Endothelial cell of umbilical vein (primary cell): Measurements from ENCODE around the gene ZG16. TPM values are rescaled to one million over a fixed set of nuclear protein-coding genes. Genes with fewer than 3 reads are reported as not detected.

ENCODE experiments used
- BruUV-seq: library from RNA; stranded (reverse); fragments of 400-500 nt; replicated peaks from 2 replicates; lab custom pipeline; 2021; lab: Mats Ljungman, UMichigan
- CTCF ChIA-PET: fragments of 300-600, 350-600 bp; sonication (Branson Sonifier 250); formaldehyde crosslinking; loops from one replicate; lab custom pipeline; 2021; ENCODE audit warnings: antibody characterized with exemption, inconsistent platforms; lab: Charles Lee
- POLR2A ChIA-PET: fragments of 300-600, 350-600 bp; sonication (Branson Sonifier 250); formaldehyde crosslinking; loops from one replicate; lab custom pipeline; 2021; ENCODE audit warnings: antibody characterized with exemption, inconsistent platforms; lab: Charles Lee
- DNase-seq: peaks from one replicate; pipeline ENCODE4 v3.0.0-alpha.2; 2011; ENCODE audit warnings: low read depth, low spot score
- FAIRE-seq: peaks from 2 replicates; lab custom pipeline; 2011; peaks lifted over from hg19 to GRCh38; lab: Jason Lieb, UNC
- H2AFZ ChIP-seq: 2 replicates; pipeline ENCODE4 v1.6.0; 2012; ENCODE audit warnings: low read depth, low read length, control low read depth, inconsistent platforms
- H3K27ac ChIP-seq: 2 replicates; pipeline ENCODE4 v1.5.1; 2011; ENCODE audit warnings: low read depth, mild to moderate bottlenecking, control low read depth, low read length, moderate library complexity; ENCODE audit not compliant: insufficient read depth
- H3K27me3 ChIP-seq, 2 experiments: 2 replicates each; pipeline versions ENCODE4 v1.6.0 to v1.6.1; 2011; ENCODE audit warnings: low read length in 2 of 2, mixed read lengths in 1 of 2; ENCODE audit not compliant: control insufficient read depth in 2 of 2, insufficient read depth in 2 of 2
- H3K36me3 ChIP-seq, 2 experiments: 2 replicates in 1 of 2; 3 replicates in 1 of 2; pipeline ENCODE4 v1.5.1; 2011; ENCODE audit warnings: low read length in 2 of 2, mild to moderate bottlenecking in 1 of 2, moderate library complexity in 1 of 2; ENCODE audit not compliant: control insufficient read depth in 2 of 2, insufficient read depth in 2 of 2; ENCODE audit errors: extremely low read depth in 1 of 2
- H3K4me1 ChIP-seq: 3 replicates; pipeline ENCODE4 v1.5.1; 2011; ENCODE audit warnings: mild to moderate bottlenecking, low read length; ENCODE audit not compliant: control insufficient read depth, insufficient read depth; ENCODE audit errors: extremely low read depth
- H3K4me2 ChIP-seq: 2 replicates; pipeline ENCODE4 v1.6.1; 2011; ENCODE audit warnings: low read length, control low read depth, mixed read lengths; ENCODE audit not compliant: insufficient read depth
- H3K4me3 ChIP-seq, 3 experiments: fragments of 200-600 bp in 1 of 3; sonication (generic), shearing (Covaris generic) in 1 of 3; replicated peaks in 1 of 3; 2 replicates each; pipeline ENCODE4 v1.5.1; 2011 to 2016; ENCODE audit warnings: control low read depth in 3 of 3, low read length in 3 of 3, mild to moderate bottlenecking in 2 of 3, inconsistent platforms in 1 of 3, low read depth in 1 of 3, moderate library complexity in 1 of 3; ENCODE audit not compliant: insufficient read depth in 1 of 3
- H3K79me2 ChIP-seq: 2 replicates; pipeline ENCODE4 v1.6.0; 2012; ENCODE audit warnings: low read length, inconsistent platforms; ENCODE audit not compliant: control insufficient read depth, insufficient read depth
- H3K9ac ChIP-seq: replicated peaks from 2 replicates; pipeline ENCODE3; 2011; ENCODE audit warnings: low read length, control low read depth; ENCODE audit not compliant: insufficient read depth; ENCODE audit errors: extremely low read depth
- H3K9me1 ChIP-seq: replicated peaks from 3 replicates; pipeline ENCODE4 v1.6.0; 2011; ENCODE audit warnings: mild to moderate bottlenecking, low read length; ENCODE audit not compliant: control insufficient read depth, insufficient read depth; ENCODE audit errors: extremely low read depth
- H3K9me3 ChIP-seq: replicated peaks from 2 replicates; pipeline ENCODE4 v1.5.1; 2012; ENCODE audit warnings: low read length, inconsistent platforms; ENCODE audit not compliant: control insufficient read depth, insufficient read depth
- H4K20me1 ChIP-seq: replicated peaks from 2 replicates; pipeline ENCODE3; 2011; ENCODE audit warnings: mild to moderate bottlenecking, low read length; ENCODE audit not compliant: control insufficient read depth, insufficient read depth; ENCODE audit errors: extremely low read depth
- FOS ChIP-seq: IDR thresholded peaks from 2 replicates; pipeline ENCODE4 v1.6.1; 2011; ENCODE audit warnings: mild to moderate bottlenecking, low read length, moderate library complexity, borderline replicate concordance; ENCODE audit not compliant: insufficient read depth
- GATA2 ChIP-seq: IDR thresholded peaks from 2 replicates; pipeline ENCODE4 v1.7.0; 2011; ENCODE audit warnings: low read depth, mild to moderate bottlenecking, moderate library complexity, mixed read lengths, low read length; ENCODE audit not compliant: insufficient read length, insufficient read depth
- JUN ChIP-seq: IDR thresholded peaks from 2 replicates; pipeline ENCODE4 v1.6.1; 2011; ENCODE audit warnings: borderline replicate concordance, low read depth; ENCODE audit not compliant: insufficient read length, insufficient read depth
- MAX ChIP-seq: IDR thresholded peaks from 2 replicates; pipeline ENCODE4 v1.6.1; 2011; ENCODE audit not compliant: insufficient read depth, insufficient read length
- MYC ChIP-seq: IDR thresholded peaks from one replicate; pipeline ENCODE4 v1.6.1; 2011; ENCODE audit warnings: mild to moderate bottlenecking, low read depth, low read length
- POLR2A ChIP-seq: IDR thresholded peaks from 2 replicates; pipeline ENCODE4 v1.6.1; 2012; ENCODE audit warnings: low read depth, mild to moderate bottlenecking, control low read depth, low read length
- POLR2AphosphoS5 ChIP-seq: IDR thresholded peaks from 2 replicates; pipeline ENCODE4 v1.6.1; 2012; ENCODE audit warnings: low read depth, mild to moderate bottlenecking, control low read depth, low read length, moderate library complexity; ENCODE audit not compliant: insufficient read depth
- dilution Hi-C: fragments of 300-500 bp; cut with MboI; formaldehyde crosslinking; loops from one replicate; pipeline ENCODE4 v1.15.0; 2019; ENCODE audit warnings: low sequenced_read_pairs; ENCODE audit not compliant: extremely low pct_ligation_motif_present
- intact Hi-C: fragments of 100-400 bp; cut with micrococcal nuclease; formaldehyde crosslinking; loops from one replicate; pipeline ENCODE4 v1.10.0; 2022
- polyA plus RNA-seq, 4 experiments: library from polyadenylated mRNA; depleted of rRNA in 3 of 4; stranded (reverse) in 3 of 4; unstranded in 1 of 4; fragments of >200 nt; gene quantifications; 2 replicates each; pipeline versions ENCODE4 v1.2.1 to v1.2.3, GENCODE V29; 2011 to 2012; ENCODE audit warnings: missing spikeins in 1 of 4
- total RNA-seq: library from RNA; stranded (reverse); gene quantifications from 2 replicates; pipeline ENCODE4 v1.2.3, GENCODE V29; 2021
- TF ChIP-seq, protein P1 (sequence below), 2 donors: IDR thresholded peaks; 1 replicate in 1 of 2; 2 replicates in 1 of 2; pipeline ENCODE4 v1.5.1; 2011; ENCODE audit warnings: low read length in 2 of 2, mild to moderate bottlenecking in 2 of 2, moderate library complexity in 2 of 2, control low read depth in 1 of 2, inconsistent platforms in 1 of 2, low read depth in 1 of 2; ENCODE audit not compliant: insufficient read depth in 1 of 2; ENCODE audit errors: extremely low read depth in 1 of 2

Gene ZG16
- total and polyA plus RNA-seq, 2 donors (not counting 3 experiments of a cell fraction or from before 2014, with no cell fraction given): not detected

- no peak overlapping the region for H3K4me3 ChIP-seq
- ChIA-PET POLR2A (no interaction called here), CTCF (interaction anchor here (1.3 to 4.0 kb wide), 2 partner anchors 15 to 21 kb away, joined by 5 to 26 read pairs; partner anchors contain the start of gene KIF22)
- no peaks in the 10 kb centered on the region for H3K36me3 ChIP-seq
- intact Hi-C loops: no loop called here
- FAIRE-seq (no peak), DNase-seq (no peak)
- H3K27me3 ChIP-seq: no peaks in the 10 kb centered on the region
- H3K9me3 ChIP-seq: no peaks in the 10 kb centered on the region
- no peaks in the 10 kb centered on the region for H3K9me1 ChIP-seq
- dilution Hi-C loops: no loop called here
- TF ChIP-seq MAX: no peak
- TF ChIP-seq GATA2: no peak
- no peak for TF ChIP-seq MYC
- no peak for TF ChIP-seq FOS
- TF ChIP-seq JUN: no peak
- TF ChIP-seq POLR2A: no peak
- no peak for TF ChIP-seq POLR2AphosphoS5
- TF ChIP-seq, protein P1, sequence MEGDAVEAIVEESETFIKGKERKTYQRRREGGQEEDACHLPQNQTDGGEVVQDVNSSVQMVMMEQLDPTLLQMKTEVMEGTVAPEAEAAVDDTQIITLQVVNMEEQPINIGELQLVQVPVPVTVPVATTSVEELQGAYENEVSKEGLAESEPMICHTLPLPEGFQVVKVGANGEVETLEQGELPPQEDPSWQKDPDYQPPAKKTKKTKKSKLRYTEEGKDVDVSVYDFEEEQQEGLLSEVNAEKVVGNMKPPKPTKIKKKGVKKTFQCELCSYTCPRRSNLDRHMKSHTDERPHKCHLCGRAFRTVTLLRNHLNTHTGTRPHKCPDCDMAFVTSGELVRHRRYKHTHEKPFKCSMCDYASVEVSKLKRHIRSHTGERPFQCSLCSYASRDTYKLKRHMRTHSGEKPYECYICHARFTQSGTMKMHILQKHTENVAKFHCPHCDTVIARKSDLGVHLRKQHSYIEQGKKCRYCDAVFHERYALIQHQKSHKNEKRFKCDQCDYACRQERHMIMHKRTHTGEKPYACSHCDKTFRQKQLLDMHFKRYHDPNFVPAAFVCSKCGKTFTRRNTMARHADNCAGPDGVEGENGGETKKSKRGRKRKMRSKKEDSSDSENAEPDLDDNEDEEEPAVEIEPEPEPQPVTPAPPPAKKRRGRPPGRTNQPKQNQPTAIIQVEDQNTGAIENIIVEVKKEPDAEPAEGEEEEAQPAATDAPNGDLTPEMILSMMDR (IDR thresholded peaks at IDR 0.05; ENCODE audit: extremely low read depth in 1 of 2, insufficient read depth in 1 of 2, low read depth in 1 of 2, low read length in 2 of 2): no peak
- H3K79me2 ChIP-seq: no peaks in the 10 kb centered on the region
- no peaks in the 10 kb centered on the region for H3K4me1 ChIP-seq
- no peak overlapping the region for H2AFZ ChIP-seq
- no peak overlapping the region for H3K27ac ChIP-seq
- BruUV-seq: no TSS peak
- no peak overlapping the region for H3K4me2 ChIP-seq
- H3K9ac ChIP-seq: no peak overlapping the region
- H4K20me1 ChIP-seq: no peaks in the 10 kb centered on the region
Observed at GRCh38 chr16:29769507-29769906, 8.5 kb upstream of the ZG16 start.
